Measurements from ENCODE around the gene SMIM45.

The SMIM45 gene

GRCh38 chr22:41907436-41908401, 44.2 kb upstream of the SMIM45 start:
- POLR2A ChIA-PET, result interaction anchor here in 1 of 2 donors (0.7 kb wide), 1 partner anchor 28 kb away, joined by 5 read pairs; no protein-coding TSS in a partner anchor
- peaks cover 10% of the 10 kb centered on the region for H3K36me3 Mint-ChIP-seq
- WGBS (ENCODE audit: insufficient coverage), result 87% methylated on average over 6 of the region's 10 CpGs
- H3K27ac Mint-ChIP-seq, result peak overlapping the region; percentile 66 to 81
- peaks cover 19 to 37% of the 10 kb centered on the region in 2 experiments for H3K4me1 ChIP-seq (ENCODE audit: control insufficient read depth in 1 of 2, extremely low read depth in 1 of 2, insufficient read depth in 2 of 2, low read length in 2 of 2)
- H3K9me3 Mint-ChIP-seq, result no peaks in the 10 kb centered on the region
- no peaks in the 10 kb centered on the region for H3K9me3 ChIP-seq
- DNase-seq (no peak), ATAC-seq (replicated peaks in 1 of 4) (peak in 1 of 4 experiments; percentile 4)
- peak overlapping the region in 1 of 3 donors; percentile 62 for H3K4me3 Mint-ChIP-seq
- peaks cover 25 to 30% (median 29%) of the 10 kb centered on the region in 3 donors for H3K4me1 Mint-ChIP-seq
- peaks cover 0 to 35% of the 10 kb centered on the region in 2 experiments for H3K27me3 ChIP-seq (replicated peaks in 1 of 2; ENCODE audit: control insufficient read depth in 2 of 2, extremely low read depth in 1 of 2, insufficient read depth in 2 of 2, low read length in 1 of 2)
- peaks cover 18 to 22% of the 10 kb centered on the region in 2 donors for H3K36me3 ChIP-seq (ENCODE audit: control insufficient read depth in 2 of 2, extremely low read depth in 1 of 2, insufficient read depth in 1 of 2, low read length in 1 of 2)
- no peak overlapping the region for H3K27ac ChIP-seq (ENCODE audit: low read length)
- peaks cover 19 to 22% of the 10 kb centered on the region in 2 donors for H3K27me3 Mint-ChIP-seq
- no peak overlapping the region for H3K4me3 ChIP-seq (ENCODE audit: control insufficient read depth in 1 of 2, extremely low read depth in 1 of 2, low read length in 1 of 2)
- CTCF ChIA-PET, result interaction anchor here (0.5 to 1.5 kb wide), 5 partner anchors 19 to 139 kb away, joined by 3 to 7 read pairs (median 3); partner anchors contain the start of genes SREBF2 (in 1 of the 2) and TNFRSF13C (in 1 of the 2)

- Mint-ChIP-seq H3K36me3 (peaks cover 10% of the 10 kb centered on the region), H3K4me1 (peaks cover 27 to 31% (median 30%) of the 10 kb centered on the region in 3 donors), H3K4me3 (peak overlapping the region; percentile 34 to 62 (median 53)), H3K9me3 (no peaks in the 10 kb centered on the region), H3K27me3 (peaks cover 27 to 30% of the 10 kb centered on the region in 2 donors), H3K27ac (peak overlapping the region; percentile 55 to 81)
- Histone ChIP-seq H3K36me3 (ENCODE audit: control insufficient read depth in 2 of 2, extremely low read depth in 1 of 2, insufficient read depth in 1 of 2, low read length in 1 of 2) (peaks cover 11 to 15% of the 10 kb centered on the region in 2 donors), H3K4me1 (ENCODE audit: control insufficient read depth in 1 of 2, extremely low read depth in 1 of 2, insufficient read depth in 2 of 2, low read length in 2 of 2) (peaks cover 19 to 37% of the 10 kb centered on the region in 2 experiments), H3K4me3 (ENCODE audit: control insufficient read depth in 1 of 2, extremely low read depth in 1 of 2, low read length in 1 of 2) (no peak overlapping the region), H3K9me3 (no peaks in the 10 kb centered on the region), H3K27me3 (replicated peaks in 1 of 2; ENCODE audit: control insufficient read depth in 2 of 2, extremely low read depth in 1 of 2, insufficient read depth in 2 of 2, low read length in 1 of 2) (peaks cover 2 to 45% of the 10 kb centered on the region in 2 experiments), H3K27ac (ENCODE audit: low read length) (peak overlapping the region; percentile 19)
- ATAC-seq (replicated peaks in 1 of 4), result peak; percentile 26 to 41 (median 31)
- DNase-seq, result peak in 2 of 35 experiments; percentile 18 to 53
- WGBS (ENCODE audit: insufficient coverage), result 68% methylated on average over 13 of the region's 14 CpGs
- POLR2A ChIA-PET, result interaction anchor here in 1 of 2 donors (0.7 kb wide), 1 partner anchor 27 kb away, joined by 5 read pairs; no protein-coding TSS in a partner anchor
- CTCF ChIA-PET, result interaction anchor here in 1 of 2 donors (0.5 to 1.5 kb wide), 4 partner anchors 32 to 138 kb away, joined by 3 to 7 read pairs (median 4); partner anchors contain the start of gene SREBF2
Measured at GRCh38 chr22:41908411-41909309, 43.3 kb upstream of the SMIM45 start.

GRCh38 chr22:41909310-41910049, 42.5 kb upstream of the SMIM45 start:
- Mint-ChIP-seq H3K4me3 (peak overlapping the region; percentile 31 to 62 (median 47)), H3K4me1 (peaks cover 27 to 31% (median 30%) of the 10 kb centered on the region in 3 donors), H3K9me3 (no peaks in the 10 kb centered on the region), H3K27me3 (peaks cover 27 to 30% of the 10 kb centered on the region in 2 donors), H3K36me3 (peaks cover 6% of the 10 kb centered on the region), H3K27ac (no peak overlapping the region)
- Histone ChIP-seq H3K36me3 (ENCODE audit: control insufficient read depth in 2 of 2, extremely low read depth in 1 of 2, insufficient read depth in 1 of 2, low read length in 1 of 2) (peaks cover 11 to 12% of the 10 kb centered on the region in 2 donors), H3K27ac (ENCODE audit: low read length) (no peak overlapping the region), H3K9me3 (no peaks in the 10 kb centered on the region), H3K4me1 (ENCODE audit: control insufficient read depth in 1 of 2, extremely low read depth in 1 of 2, insufficient read depth in 2 of 2, low read length in 2 of 2) (peaks cover 19 to 44% of the 10 kb centered on the region in 2 experiments), H3K4me3 (ENCODE audit: control insufficient read depth in 1 of 2, extremely low read depth in 1 of 2, low read length in 1 of 2) (no peak overlapping the region), H3K27me3 (replicated peaks in 1 of 2; ENCODE audit: control insufficient read depth in 2 of 2, extremely low read depth in 1 of 2, insufficient read depth in 2 of 2, low read length in 1 of 2) (peaks cover 2 to 48% of the 10 kb centered on the region in 2 experiments)
- no peak for DNase-seq
- ATAC-seq (replicated peaks in 1 of 4), result no peak
- ChIA-PET CTCF (interaction anchor here in 1 of 2 donors (1.0 kb wide), 1 partner anchor 16 kb away, joined by 5 read pairs; no protein-coding TSS in a partner anchor), POLR2A (no interaction called here)
- 38% methylated on average over 54 of the region's 55 CpGs for WGBS (ENCODE audit: insufficient coverage)

GRCh38 chr22:41910050-41911000, 41.6 kb upstream of the SMIM45 start:
- WGBS (ENCODE audit: insufficient coverage), result 2% methylated on average over 111 of the region's 112 CpGs
- peak overlapping the region; percentile 39 to 74 (median 55) for H3K4me3 Mint-ChIP-seq

More at GRCh38 chr22:41910050-41911000, 41.6 kb upstream of the SMIM45 start:
- DNase-seq (peak in 15 of 35 experiments; percentile 3 to 59 (median 34)), ATAC-seq (replicated peaks in 1 of 4) (peak; percentile 39 to 51 (median 46))
- ChIA-PET CTCF (interaction anchor here in 1 of 2 donors (0.5 to 1.0 kb wide), 2 partner anchors 15 to 221 kb away, joined by 3 to 5 read pairs; no protein-coding TSS in a partner anchor), POLR2A (no interaction called here)
- peaks cover 2 to 52% of the 10 kb centered on the region in 2 experiments for H3K27me3 ChIP-seq (replicated peaks in 1 of 2; ENCODE audit: control insufficient read depth in 2 of 2, extremely low read depth in 1 of 2, insufficient read depth in 2 of 2, low read length in 1 of 2)
- H3K36me3 ChIP-seq (ENCODE audit: control insufficient read depth in 2 of 2, extremely low read depth in 1 of 2, insufficient read depth in 1 of 2, low read length in 1 of 2), result peaks cover 5% of the 10 kb centered on the region in 2 donors
- Mint-ChIP-seq H3K4me1 (peaks cover 30 to 33% (median 31%) of the 10 kb centered on the region in 3 donors), H3K27ac (no peak overlapping the region), H3K27me3 (peaks cover 27 to 31% of the 10 kb centered on the region in 2 donors), H3K36me3 (peaks cover 6% of the 10 kb centered on the region), H3K9me3 (no peaks in the 10 kb centered on the region)
- H3K4me1 ChIP-seq (ENCODE audit: control insufficient read depth in 1 of 2, extremely low read depth in 1 of 2, insufficient read depth in 2 of 2, low read length in 2 of 2), result peaks cover 20 to 48% of the 10 kb centered on the region in 2 experiments
- no peak overlapping the region for H3K27ac ChIP-seq (ENCODE audit: low read length)
- H3K4me3 ChIP-seq (ENCODE audit: control insufficient read depth in 1 of 2, extremely low read depth in 1 of 2, low read length in 1 of 2), result peak overlapping the region; percentile 35 to 64
- H3K9me3 ChIP-seq, result no peaks in the 10 kb centered on the region

Measured in T-cell (primary cell).